SHP77 treated with DMSO at 0.1 percent for 48 hours (cell line): ENCODE results near the gene KCNAB2.

Source experiments
- DNase-seq: peaks from one replicate; lab custom pipeline; 2025; lab: John Stamatoyannopoulos, UW

KCNAB2 gene

GRCh38 chr1:6130036-6130435 lies 84.3 kb downstream of the KCNAB2 start:
- no peak for DNase-seq

- DNase-seq, result no peak
Measured at GRCh38 chr1:6130596-6130995, 84.9 kb downstream of the KCNAB2 start.

GRCh38 chr1:6131561-6131960 lies 85.9 kb downstream of the KCNAB2 start:
- DNase-seq, result no peak

DNA sequence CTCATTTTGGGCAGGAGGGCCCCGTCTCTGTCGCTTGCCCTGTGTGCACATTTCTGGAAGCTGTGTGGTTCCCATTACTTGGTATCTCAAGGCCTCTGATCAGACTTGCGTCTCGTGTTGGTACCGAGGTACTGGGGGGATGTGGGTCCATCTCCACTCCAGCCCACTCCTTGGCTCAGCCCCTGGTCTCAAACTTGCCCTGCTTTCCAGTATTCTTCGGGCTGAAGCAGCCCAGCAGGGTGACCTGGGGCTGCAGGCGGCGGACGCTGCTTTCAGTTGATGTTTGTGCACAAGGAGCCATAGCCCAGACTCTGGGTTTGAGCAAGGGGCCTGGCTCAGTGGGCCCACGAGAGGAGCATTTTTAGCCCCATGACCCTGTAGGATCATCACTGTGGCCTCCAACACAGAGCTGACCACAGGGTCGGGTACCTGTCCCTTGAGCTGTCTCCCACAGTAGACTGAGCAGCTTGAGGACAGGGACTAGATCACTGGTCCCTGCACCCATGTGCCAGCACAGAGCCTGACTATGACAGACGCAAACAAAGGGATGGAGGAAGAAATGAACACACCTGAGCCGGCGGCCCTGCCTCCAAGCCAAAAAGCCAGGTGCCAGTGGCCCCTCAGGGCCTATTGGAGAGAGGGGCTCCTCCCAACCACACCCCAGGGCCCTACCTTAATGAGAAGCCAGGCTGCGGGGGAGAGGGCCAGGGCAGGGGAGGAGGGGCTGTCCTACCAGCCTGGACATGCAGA lies 87.6 kb downstream of the KCNAB2 start:
- DNase-seq, result no peak

GRCh38 chr1:6134206-6134605 lies 88.5 kb downstream of the KCNAB2 start:
- DNase-seq, result no peak

DNA sequence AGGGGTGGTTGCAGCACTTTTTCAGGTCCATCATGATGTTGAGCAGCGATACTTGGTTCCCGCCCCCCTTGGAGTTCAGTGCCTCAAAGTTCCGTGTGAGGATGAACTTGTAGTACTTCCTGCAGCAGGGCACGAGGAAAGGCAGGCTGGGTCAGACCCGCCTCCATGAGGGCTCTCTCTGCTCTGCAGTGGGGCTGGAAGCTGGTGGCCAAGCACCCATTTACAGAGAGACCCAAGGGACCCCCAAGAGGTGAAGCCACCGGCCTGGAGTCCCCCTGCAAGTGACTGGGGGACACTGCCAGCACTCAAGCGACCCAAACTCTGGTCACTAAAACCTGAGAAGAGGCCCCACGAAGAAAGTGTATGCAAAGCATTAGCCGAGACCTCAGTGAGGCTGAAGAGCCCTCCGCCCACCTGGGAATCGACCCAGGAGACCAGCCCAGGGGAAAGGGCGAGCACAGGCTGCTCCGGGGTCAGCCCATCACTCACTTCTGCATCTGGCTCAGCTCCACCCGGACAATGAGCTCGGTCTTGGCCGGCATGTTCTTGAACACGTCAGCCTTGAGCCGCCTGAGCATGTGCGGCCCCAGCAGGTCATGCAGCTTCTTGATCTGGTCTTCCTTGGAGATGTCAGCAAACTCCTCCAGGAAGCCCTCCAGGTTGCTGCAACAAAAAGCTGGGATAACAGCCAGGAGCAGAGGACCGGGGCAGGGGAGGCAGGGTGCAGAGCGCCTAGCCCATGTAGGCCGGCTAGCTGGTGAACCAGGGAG lies 89.2 kb downstream of the KCNAB2 start:
- DNase-seq, result no peak

DNA sequence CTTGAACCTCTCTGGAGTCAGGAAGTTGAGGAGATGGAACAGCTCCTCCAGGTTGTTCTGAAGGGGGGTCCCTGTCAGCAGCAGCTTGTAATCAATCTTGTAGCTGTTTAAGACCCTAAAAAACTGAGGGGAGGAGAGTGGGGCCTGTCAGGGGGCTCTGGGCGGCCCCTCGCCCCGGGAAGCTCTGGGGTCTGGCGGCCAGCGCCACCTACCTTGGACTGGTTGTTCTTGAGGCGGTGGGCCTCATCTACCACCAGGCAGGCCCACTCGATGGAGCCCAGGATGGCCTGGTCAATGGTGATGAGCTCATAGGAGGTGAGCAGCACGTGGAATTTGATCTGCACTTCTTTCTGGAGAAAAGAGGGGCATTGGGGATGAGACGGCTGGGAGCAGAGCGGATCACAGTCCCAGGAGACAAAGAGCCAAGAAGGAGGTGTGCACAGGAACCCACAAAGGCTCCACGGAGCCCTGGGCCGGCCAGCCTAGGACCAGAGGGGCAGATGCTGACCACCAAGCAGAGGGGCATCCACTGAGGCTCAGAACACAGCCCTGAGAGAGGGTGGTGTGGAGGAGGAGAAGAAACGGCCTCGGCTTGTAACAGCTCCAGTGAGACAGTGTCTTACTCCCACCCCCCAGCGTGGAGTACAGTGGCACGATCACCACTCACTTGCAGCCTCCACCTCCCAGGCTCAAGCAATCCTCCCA lies 91.0 kb downstream of the KCNAB2 start:
- DNase-seq, result no peak

- no peak for DNase-seq
Measured at GRCh38 chr1:6137758-6138157, 92.1 kb downstream of the KCNAB2 start.

GRCh38 chr1:6140413-6140812 lies 94.7 kb downstream of the KCNAB2 start:
- no peak for DNase-seq

- no peak for DNase-seq
Measured at GRCh38 chr1:6141592-6141991, 95.9 kb downstream of the KCNAB2 start.

- DNase-seq, result no peak
Measured at GRCh38 chr1:6142036-6142621, 96.4 kb downstream of the KCNAB2 start.

- no peak for DNase-seq
Measured at GRCh38 chr1:6142734-6143133, 97.0 kb downstream of the KCNAB2 start.

DNA sequence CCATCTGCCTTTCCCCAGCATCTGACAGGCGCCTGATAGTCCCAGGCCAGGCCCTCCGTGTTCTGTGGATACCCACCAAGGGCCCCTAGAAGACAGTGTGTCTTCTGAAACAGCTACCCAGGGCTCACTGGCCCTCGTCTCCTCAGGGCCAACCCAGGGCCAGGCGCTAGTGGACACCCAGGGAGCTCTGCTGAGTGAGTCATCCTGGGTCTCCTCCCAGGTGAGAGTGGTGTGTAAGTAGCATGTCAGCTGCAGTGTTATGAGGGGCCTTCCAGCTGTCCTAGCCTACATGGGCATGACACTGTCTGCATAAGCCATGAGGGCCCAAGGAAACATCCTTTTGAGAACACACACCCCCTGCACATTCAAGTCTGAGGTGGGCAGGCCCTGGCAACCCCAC lies 97.7 kb downstream of the KCNAB2 start:
- DNase-seq, result no peak

DNA sequence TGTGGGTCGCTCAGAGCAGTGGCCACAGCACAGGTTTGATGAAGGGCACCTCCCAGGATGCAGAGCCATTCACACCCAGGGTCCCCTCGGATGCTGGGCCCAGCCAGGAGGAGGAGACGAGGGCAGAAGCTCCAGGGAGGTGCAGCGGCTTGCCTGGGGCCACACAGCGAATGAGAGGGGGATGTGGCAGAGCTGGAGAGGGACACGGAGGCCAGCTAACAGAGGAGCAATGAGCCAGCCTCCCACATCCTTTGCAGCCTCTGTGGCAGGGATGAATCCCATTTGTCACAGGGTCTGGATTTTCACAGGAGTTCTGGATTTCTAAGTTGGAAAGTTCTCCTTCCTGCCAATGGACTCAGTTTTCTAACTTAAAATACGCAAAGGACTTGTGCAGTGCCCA lies 98.5 kb downstream of the KCNAB2 start:
- DNase-seq, result no peak

DNA sequence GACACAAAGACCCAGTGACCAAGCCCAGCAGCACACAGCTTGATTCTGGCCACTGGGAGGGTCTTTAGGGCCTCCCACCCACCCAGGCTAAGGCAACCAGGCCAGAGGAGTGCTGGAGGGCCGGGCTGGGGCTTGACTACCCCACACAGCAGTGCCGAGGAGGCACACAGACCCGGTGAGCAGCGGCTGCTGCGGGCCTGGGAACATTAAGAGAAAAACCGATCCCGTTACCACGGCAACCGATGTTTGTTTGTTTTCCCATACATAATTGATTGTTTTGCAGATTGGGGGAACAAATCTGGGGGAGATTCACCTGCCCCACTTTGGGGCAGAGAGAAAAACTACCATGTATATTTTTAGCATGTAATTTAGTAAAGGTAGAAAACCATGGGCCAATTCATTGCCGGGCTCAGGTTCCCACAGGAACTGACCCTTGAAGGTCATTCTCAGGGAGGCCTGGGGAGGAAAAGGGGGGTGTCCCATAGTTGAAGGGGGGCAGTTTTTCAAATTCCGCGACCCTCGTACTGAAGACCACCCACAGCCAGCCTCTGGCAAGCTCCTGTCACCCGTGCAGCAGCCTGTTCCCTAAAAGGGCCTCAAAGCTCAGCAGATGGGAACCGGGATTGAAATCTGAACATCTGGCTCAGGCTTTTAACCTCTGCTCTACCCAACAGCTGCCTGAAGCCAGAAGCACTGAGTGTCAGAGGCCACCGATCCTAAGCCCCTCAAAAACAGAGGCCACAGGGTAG lies 99.1 kb downstream of the KCNAB2 start:
- DNase-seq, result no peak

DNA sequence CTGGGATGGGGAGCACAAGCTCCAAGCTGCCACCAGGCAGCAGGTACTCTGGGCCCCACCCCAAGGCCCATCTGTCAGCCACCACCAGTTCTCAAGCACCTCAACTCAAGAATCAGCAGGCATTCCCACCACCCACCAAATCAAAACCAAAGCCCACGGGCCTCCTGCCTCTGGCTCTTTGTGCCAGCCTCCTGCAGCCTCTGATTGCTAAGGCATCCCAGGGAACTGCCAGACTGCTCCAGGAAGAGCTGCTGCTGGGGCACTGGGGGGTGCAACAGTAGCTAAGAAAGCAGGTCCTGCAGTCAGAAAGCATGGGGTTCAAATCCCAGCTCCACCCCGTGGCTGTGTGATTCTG lies 99.7 kb downstream of the KCNAB2 start:
- no peak for DNase-seq

DNA sequence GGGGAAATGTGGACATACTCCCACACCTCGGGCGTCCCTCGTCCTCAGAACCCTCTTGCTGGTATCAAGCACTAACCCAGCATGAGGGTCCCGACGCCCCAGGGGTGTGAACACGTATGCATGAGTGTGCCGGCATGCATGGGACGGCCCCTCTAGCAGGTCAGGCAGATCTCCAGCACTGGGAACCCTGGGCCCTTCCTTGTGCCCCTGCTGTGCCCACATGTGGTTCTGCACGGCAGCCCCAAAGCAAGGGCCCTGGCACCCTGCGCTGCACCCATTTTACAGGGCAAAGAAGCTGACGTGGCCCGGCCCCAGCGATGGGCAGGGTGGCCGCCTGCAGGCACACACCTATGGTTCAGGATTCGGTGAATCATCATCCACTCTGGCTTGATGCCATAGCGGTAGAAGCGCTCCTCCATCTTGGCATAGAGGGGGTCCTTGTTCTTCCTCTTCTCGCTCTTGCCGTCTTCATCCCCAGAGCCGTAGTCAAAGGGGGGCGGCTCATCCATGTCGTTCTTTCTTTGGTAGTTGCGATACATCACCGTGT lies 100.2 kb downstream of the KCNAB2 start:
- no peak for DNase-seq

DNA sequence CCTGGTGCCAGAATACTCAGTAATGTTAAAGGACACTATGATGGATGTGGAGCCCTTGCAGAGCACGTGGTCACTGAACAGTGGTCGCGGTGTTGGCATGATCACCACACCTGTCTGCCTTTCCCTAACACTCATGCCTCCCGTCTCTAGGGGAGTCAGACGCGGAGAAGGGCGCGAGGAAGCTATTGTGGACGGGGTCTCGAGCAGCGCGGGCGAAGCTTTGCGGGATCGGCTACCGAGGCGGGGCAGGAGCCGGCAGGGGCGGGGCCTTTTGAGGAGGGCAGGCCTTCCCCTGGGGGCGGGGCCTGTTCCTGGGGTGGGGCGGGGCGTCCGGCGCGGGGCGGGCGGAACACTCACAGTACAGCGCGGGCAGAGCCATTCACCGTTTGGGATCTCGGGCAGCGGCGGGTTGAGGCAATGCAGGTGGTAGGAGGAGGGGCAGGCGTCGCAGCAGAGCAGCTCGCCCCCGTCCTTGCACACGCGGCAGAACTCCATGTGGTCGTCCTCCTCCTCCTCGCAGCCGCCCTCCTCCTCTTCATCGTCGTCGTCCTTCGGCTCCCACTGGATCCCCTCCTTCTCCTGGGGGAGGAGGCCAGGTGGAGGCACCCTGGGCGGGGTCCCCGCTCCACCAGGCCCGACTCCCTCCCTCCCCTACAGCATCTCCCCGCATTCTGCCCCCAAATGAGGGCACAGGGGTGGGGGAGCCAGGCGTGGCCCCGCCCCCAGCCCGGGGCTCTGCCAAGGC lies 103.0 kb downstream of the KCNAB2 start:
- DNase-seq, result no peak

- no peak for DNase-seq
Measured at GRCh38 chr1:6149597-6149996, 103.9 kb downstream of the KCNAB2 start.

GRCh38 chr1:6150006-6150938 lies 104.6 kb downstream of the KCNAB2 start:
- DNase-seq, result no peak
